GM23338 (cell line): Measurements from ENCODE around the gene NECAB3. TPM values are rescaled to one million over a fixed set of nuclear protein-coding genes. Genes with fewer than 3 reads are reported as not detected.

ENCODE experiments used
- ATAC-seq: fragments of 200-7000 bp; cut with Tn5 transposase; 3 replicates; pipeline ENCODE4 v1.9.1; 2020
- DNase-seq: peaks from one replicate; pipeline ENCODE4 v3.0.0-alpha.2; 2015; ENCODE audit warnings: low spot score
- H2AFZ ChIP-seq: fragments of 200-600 bp; sonication (generic); 2 replicates; pipeline ENCODE4 v1.8.0; 2016; ENCODE audit warnings: antibody characterized with exemption, mild to moderate bottlenecking, moderate library complexity
- H3F3A ChIP-seq: fragments of 200-600 bp; sonication (generic); replicated peaks from 2 replicates; pipeline ENCODE4 v1.8.0; 2017; ENCODE audit warnings: antibody characterized with exemption, mixed run types, low read depth
- H3K27ac ChIP-seq: fragments of 200-600 bp; sonication (generic); 2 replicates; pipeline ENCODE4 v1.6.1; 2016; ENCODE audit warnings: low read depth
- H3K27me3 ChIP-seq: fragments of 200-600 bp; sonication (generic); 2 replicates; pipeline ENCODE4 v1.8.0; 2016; ENCODE audit warnings: mild to moderate bottlenecking, mixed run types, moderate library complexity; ENCODE audit not compliant: insufficient read depth
- H3K36me3 ChIP-seq: fragments of 200-600 bp; sonication (generic); 2 replicates; pipeline ENCODE4 v1.8.0; 2016; ENCODE audit warnings: mild to moderate bottlenecking; ENCODE audit not compliant: insufficient read depth
- H3K4me1 ChIP-seq: fragments of 200-600 bp; sonication (generic); 2 replicates; pipeline ENCODE4 v1.8.0; 2016; ENCODE audit warnings: mild to moderate bottlenecking, moderate library complexity; ENCODE audit not compliant: insufficient read depth
- H3K4me2 ChIP-seq: fragments of 200-600 bp; sonication (generic); 2 replicates; pipeline ENCODE4 v1.7.1; 2017; ENCODE audit warnings: mixed run types
- H3K4me3 ChIP-seq: fragments of 200-600 bp; sonication (generic); 2 replicates; pipeline ENCODE4 v1.6.1; 2016; ENCODE audit warnings: mixed run types
- H3K79me2 ChIP-seq: fragments of 200-600 bp; sonication (generic); replicated peaks from 2 replicates; pipeline ENCODE4 v1.8.0; 2017; ENCODE audit warnings: mild to moderate bottlenecking; ENCODE audit not compliant: insufficient read depth
- H3K9me2 ChIP-seq: fragments of 200-600 bp; sonication (generic); 2 replicates; pipeline ENCODE4 v1.8.0; 2017; ENCODE audit not compliant: insufficient read depth
- H4K20me1 ChIP-seq: fragments of 200-600 bp; sonication (generic); replicated peaks from 2 replicates; pipeline ENCODE4 v1.8.0; 2017; ENCODE audit warnings: mild to moderate bottlenecking; ENCODE audit not compliant: insufficient read depth
- H3K27ac Mint-ChIP-seq: 2 replicates; pipeline ENCODE4 v1.8.0; 2020; ENCODE audit warnings: inconsistent platforms, mild to moderate bottlenecking, moderate library complexity, mixed read lengths
- H3K27me3 Mint-ChIP-seq: 3 replicates; pipeline ENCODE4 v1.8.0; 2022; ENCODE audit warnings: low read depth, mild to moderate bottlenecking, moderate library complexity, mixed read lengths, inconsistent platforms; ENCODE audit not compliant: insufficient read depth, poor library complexity
- H3K36me3 Mint-ChIP-seq: 3 replicates; pipeline ENCODE4 v1.8.0; 2021; ENCODE audit warnings: low read depth, mild to moderate bottlenecking, inconsistent platforms, moderate library complexity, mixed read lengths
- H3K4me1 Mint-ChIP-seq: 3 replicates; pipeline ENCODE4 v1.8.0; 2020; ENCODE audit warnings: mild to moderate bottlenecking, inconsistent platforms, mixed read lengths
- H3K4me3 Mint-ChIP-seq: 3 replicates; pipeline ENCODE4 v1.8.0; 2021; ENCODE audit warnings: moderate library complexity, mild to moderate bottlenecking, inconsistent platforms, mixed read lengths
- H3K9me3 Mint-ChIP-seq: 3 replicates; pipeline ENCODE4 v1.8.0; 2020; ENCODE audit warnings: moderate library complexity, mild to moderate bottlenecking, inconsistent platforms, mixed read lengths
- CREB1 ChIP-seq: fragments of 250-450 bp; sonication (Bioruptor Pico); IDR thresholded peaks from 2 replicates; pipeline ENCODE4 v1.5.0; 2020; ENCODE audit warnings: low read depth, mild to moderate bottlenecking, moderate library complexity
- EZH2 ChIP-seq: fragments of 200-600 bp; sonication (generic); IDR thresholded peaks from one replicate; pipeline ENCODE4 v1.8.0; 2017; ENCODE audit warnings: antibody characterized with exemption, mild to moderate bottlenecking, low read depth; ENCODE audit not compliant: unreplicated experiment
- EZH2phosphoT487 ChIP-seq: fragments of 200-600 bp; sonication (generic); IDR thresholded peaks from one replicate; pipeline ENCODE4 v1.8.1; 2018; ENCODE audit warnings: antibody characterized with exemption; ENCODE audit not compliant: unreplicated experiment
- JUNB ChIP-seq: IDR thresholded peaks from one replicate; pipeline ENCODE4 v1.6.1; 2016; ENCODE audit warnings: antibody characterized with exemption; ENCODE audit not compliant: unreplicated experiment
- NANOG ChIP-seq: IDR thresholded peaks from 2 replicates; pipeline ENCODE4 v1.6.1; 2016; ENCODE audit warnings: antibody characterized with exemption, borderline replicate concordance
- POLR2AphosphoS5 ChIP-seq: IDR thresholded peaks from 2 replicates; pipeline ENCODE4 v1.6.1; 2016; ENCODE audit warnings: antibody characterized with exemption, low read depth
- STAT1 ChIP-seq: IDR thresholded peaks from one replicate; pipeline ENCODE4 v1.6.1; 2016; ENCODE audit warnings: antibody characterized with exemption; ENCODE audit not compliant: unreplicated experiment
- ZNF114 ChIP-seq: fragments of 250-450 bp; sonication (Bioruptor Pico); IDR thresholded peaks from 2 replicates; pipeline ENCODE4 v1.5.0; 2020; ENCODE audit warnings: mild to moderate bottlenecking, moderate library complexity
- ZNF331 ChIP-seq: fragments of 250-450 bp; sonication (Bioruptor Pico); IDR thresholded peaks from 2 replicates; pipeline ENCODE4 v1.5.0; 2020; ENCODE audit warnings: low read depth, mild to moderate bottlenecking, moderate library complexity
- polyA plus RNA-seq: library from polyadenylated mRNA; unstranded; fragments of >200 nt; fragmentation: Nextera tagmentation; extraction: Ambion mirVana; gene quantifications from 2 replicates; pipeline ENCODE4 v1.2.1, GENCODE V29; 2016
- total RNA-seq: library from RNA; depleted of rRNA; stranded (reverse); fragments of >200 nt; shearing (Covaris generic); gene quantifications from 2 replicates; pipeline ENCODE4 v1.2.3, GENCODE V29; 2014
- TF ChIP-seq, protein P1 (sequence below), 2 experiments: fragments of 200-600 bp in 1 of 2; sonication (generic) in 1 of 2; conservative IDR thresholded peaks; 2 replicates each; pipeline versions ENCODE4 v1.5.1 to v1.6.1; 2016 to 2017; ENCODE audit warnings: antibody characterized with exemption in 2 of 2, low read depth in 2 of 2, mild to moderate bottlenecking in 2 of 2, moderate library complexity in 1 of 2
- TF ChIP-seq, protein P2 (sequence below): fragments of 250-450 bp; sonication (Bioruptor Pico); IDR thresholded peaks from 2 replicates; pipeline ENCODE4 v1.5.0; 2020; ENCODE audit warnings: mild to moderate bottlenecking, moderate library complexity
- TF ChIP-seq, protein P3 (sequence below): IDR thresholded peaks from 2 replicates; pipeline ENCODE4 v1.6.1; 2016; ENCODE audit warnings: antibody characterized with exemption
- TF ChIP-seq, protein P4 (sequence below): IDR thresholded peaks from one replicate; pipeline ENCODE4 v1.6.1; 2018; ENCODE audit warnings: antibody characterized with exemption; ENCODE audit not compliant: unreplicated experiment

The NECAB3 gene
- total and polyA plus RNA-seq, 2 experiments from 2014 or later: 8.5 to 28.4 TPM

DNA sequence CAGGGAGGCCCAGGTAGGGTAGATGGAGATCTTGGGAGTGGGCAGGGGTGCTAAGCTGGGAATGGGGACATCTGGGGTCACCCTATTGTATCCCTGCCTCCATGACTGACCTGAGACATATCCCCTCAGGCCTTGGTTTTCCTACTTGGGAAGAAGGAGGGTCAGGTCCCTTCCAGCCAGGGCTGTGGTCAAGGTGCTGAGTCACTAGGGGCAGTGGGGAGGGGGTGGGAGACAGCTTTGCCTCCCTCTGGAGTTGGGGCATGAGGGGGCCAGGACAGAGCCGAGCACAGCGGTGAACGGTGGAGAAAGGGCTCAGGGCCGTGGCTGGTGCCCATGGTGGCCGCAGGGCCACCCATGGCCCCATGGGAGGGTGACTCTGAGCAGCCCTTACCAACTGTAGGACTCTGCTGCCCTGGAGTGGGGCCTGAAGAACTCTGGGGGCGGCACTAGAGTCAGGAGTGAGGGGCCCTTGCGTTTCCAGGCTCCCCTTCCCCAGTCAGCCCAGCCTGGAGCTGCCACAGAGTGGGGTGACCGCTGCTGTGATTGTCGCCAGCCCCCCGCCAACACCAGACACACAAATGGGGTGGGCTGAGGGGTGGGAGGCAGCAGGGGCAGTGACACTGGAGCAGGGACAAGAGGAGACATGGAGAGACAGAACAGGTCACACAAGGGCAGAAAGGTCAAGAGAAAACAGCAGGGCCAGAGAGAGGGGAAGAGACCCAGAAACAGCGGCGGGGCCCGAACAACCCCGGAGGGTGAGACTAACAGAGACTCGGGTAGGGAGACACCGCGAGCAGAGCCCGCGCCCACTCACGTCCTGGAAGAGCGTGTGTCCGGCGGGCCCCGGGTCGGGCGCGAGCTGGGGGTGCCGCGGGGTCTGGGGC lies 576 bp downstream of the NECAB3 start:
- no peak for DNase-seq
- H3K4me3 Mint-ChIP-seq: peak overlapping the region; percentile 89
- Histone ChIP-seq H3F3A (peaks cover 15% of the 10 kb centered on the region; the same call in 1 of the 2 replicates), H3K4me1 (peaks cover 19% of the 10 kb centered on the region), H3K36me3 (peaks cover 4% of the 10 kb centered on the region), H3K4me3 (peak overlapping the region; percentile 78), H4K20me1 (peaks cover 6% of the 10 kb centered on the region; the same call in 1 of the 2 replicates), H3K27ac (no peak overlapping the region), H3K27me3 (no peaks in the 10 kb centered on the region), H3K4me2 (peak overlapping the region; percentile 95), H3K79me2 (no peaks in the 10 kb centered on the region; the same call in 1 of the 2 replicates), H2AFZ (peak overlapping the region; percentile 83; the same call in 1 of the 2 replicates), H3K9me2 (no peaks in the 10 kb centered on the region)
- peaks cover 53% of the 10 kb centered on the region for H3K36me3 Mint-ChIP-seq
- H3K27me3 Mint-ChIP-seq: peaks cover 24% of the 10 kb centered on the region
- ATAC-seq: peak; percentile 13
- peak overlapping the region; percentile 50 for H3K27ac Mint-ChIP-seq
- no peak for TF ChIP-seq STAT1
- TF ChIP-seq, protein P1, sequence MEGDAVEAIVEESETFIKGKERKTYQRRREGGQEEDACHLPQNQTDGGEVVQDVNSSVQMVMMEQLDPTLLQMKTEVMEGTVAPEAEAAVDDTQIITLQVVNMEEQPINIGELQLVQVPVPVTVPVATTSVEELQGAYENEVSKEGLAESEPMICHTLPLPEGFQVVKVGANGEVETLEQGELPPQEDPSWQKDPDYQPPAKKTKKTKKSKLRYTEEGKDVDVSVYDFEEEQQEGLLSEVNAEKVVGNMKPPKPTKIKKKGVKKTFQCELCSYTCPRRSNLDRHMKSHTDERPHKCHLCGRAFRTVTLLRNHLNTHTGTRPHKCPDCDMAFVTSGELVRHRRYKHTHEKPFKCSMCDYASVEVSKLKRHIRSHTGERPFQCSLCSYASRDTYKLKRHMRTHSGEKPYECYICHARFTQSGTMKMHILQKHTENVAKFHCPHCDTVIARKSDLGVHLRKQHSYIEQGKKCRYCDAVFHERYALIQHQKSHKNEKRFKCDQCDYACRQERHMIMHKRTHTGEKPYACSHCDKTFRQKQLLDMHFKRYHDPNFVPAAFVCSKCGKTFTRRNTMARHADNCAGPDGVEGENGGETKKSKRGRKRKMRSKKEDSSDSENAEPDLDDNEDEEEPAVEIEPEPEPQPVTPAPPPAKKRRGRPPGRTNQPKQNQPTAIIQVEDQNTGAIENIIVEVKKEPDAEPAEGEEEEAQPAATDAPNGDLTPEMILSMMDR (conservative IDR thresholded peaks at IDR 0.05; ENCODE audit: low read depth in 2 of 2): no peak
- TF ChIP-seq ZNF114: no peak
- TF ChIP-seq, protein P2, sequence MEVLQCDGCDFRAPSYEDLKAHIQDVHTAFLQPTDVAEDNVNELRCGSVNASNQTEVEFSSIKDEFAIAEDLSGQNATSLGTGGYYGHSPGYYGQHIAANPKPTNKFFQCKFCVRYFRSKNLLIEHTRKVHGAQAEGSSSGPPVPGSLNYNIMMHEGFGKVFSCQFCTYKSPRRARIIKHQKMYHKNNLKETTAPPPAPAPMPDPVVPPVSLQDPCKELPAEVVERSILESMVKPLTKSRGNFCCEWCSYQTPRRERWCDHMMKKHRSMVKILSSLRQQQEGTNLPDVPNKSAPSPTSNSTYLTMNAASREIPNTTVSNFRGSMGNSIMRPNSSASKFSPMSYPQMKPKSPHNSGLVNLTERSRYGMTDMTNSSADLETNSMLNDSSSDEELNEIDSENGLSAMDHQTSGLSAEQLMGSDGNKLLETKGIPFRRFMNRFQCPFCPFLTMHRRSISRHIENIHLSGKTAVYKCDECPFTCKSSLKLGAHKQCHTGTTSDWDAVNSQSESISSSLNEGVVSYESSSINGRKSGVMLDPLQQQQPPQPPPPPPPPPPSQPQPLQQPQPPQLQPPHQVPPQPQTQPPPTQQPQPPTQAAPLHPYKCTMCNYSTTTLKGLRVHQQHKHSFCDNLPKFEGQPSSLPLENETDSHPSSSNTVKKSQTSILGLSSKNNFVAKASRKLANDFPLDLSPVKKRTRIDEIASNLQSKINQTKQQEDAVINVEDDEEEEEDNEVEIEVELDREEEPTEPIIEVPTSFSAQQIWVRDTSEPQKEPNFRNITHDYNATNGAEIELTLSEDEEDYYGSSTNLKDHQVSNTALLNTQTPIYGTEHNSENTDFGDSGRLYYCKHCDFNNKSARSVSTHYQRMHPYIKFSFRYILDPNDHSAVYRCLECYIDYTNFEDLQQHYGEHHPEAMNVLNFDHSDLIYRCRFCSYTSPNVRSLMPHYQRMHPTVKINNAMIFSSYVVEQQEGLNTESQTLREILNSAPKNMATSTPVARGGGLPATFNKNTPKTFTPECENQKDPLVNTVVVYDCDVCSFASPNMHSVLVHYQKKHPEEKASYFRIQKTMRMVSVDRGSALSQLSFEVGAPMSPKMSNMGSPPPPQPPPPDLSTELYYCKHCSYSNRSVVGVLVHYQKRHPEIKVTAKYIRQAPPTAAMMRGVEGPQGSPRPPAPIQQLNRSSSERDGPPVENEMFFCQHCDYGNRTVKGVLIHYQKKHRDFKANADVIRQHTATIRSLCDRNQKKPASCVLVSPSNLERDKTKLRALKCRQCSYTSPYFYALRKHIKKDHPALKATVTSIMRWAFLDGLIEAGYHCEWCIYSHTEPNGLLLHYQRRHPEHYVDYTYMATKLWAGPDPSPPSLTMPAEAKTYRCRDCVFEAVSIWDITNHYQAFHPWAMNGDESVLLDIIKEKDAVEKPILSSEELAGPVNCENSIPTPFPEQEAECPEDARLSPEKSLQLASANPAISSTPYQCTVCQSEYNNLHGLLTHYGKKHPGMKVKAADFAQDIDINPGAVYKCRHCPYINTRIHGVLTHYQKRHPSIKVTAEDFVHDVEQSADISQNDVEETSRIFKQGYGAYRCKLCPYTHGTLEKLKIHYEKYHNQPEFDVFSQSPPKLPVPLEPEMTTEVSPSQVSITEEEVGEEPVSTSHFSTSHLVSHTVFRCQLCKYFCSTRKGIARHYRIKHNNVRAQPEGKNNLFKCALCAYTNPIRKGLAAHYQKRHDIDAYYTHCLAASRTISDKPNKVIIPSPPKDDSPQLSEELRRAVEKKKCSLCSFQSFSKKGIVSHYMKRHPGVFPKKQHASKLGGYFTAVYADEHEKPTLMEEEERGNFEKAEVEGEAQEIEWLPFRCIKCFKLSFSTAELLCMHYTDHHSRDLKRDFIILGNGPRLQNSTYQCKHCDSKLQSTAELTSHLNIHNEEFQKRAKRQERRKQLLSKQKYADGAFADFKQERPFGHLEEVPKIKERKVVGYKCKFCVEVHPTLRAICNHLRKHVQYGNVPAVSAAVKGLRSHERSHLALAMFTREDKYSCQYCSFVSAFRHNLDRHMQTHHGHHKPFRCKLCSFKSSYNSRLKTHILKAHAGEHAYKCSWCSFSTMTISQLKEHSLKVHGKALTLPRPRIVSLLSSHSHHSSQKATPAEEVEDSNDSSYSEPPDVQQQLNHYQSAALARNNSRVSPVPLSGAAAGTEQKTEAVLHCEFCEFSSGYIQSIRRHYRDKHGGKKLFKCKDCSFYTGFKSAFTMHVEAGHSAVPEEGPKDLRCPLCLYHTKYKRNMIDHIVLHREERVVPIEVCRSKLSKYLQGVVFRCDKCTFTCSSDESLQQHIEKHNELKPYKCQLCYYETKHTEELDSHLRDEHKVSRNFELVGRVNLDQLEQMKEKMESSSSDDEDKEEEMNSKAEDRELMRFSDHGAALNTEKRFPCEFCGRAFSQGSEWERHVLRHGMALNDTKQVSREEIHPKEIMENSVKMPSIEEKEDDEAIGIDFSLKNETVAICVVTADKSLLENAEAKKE (CRISPR knock-in tag): no peak
- no peak for TF ChIP-seq JUNB
- no peak for TF ChIP-seq ZNF331 (CRISPR knock-in tag)
- TF ChIP-seq, protein P3, sequence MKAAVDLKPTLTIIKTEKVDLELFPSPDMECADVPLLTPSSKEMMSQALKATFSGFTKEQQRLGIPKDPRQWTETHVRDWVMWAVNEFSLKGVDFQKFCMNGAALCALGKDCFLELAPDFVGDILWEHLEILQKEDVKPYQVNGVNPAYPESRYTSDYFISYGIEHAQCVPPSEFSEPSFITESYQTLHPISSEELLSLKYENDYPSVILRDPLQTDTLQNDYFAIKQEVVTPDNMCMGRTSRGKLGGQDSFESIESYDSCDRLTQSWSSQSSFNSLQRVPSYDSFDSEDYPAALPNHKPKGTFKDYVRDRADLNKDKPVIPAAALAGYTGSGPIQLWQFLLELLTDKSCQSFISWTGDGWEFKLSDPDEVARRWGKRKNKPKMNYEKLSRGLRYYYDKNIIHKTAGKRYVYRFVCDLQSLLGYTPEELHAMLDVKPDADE: no peak
- TF ChIP-seq EZH2phosphoT487: no peak
- no peak for TF ChIP-seq POLR2AphosphoS5
- TF ChIP-seq NANOG: no peak
- TF ChIP-seq, protein P4, sequence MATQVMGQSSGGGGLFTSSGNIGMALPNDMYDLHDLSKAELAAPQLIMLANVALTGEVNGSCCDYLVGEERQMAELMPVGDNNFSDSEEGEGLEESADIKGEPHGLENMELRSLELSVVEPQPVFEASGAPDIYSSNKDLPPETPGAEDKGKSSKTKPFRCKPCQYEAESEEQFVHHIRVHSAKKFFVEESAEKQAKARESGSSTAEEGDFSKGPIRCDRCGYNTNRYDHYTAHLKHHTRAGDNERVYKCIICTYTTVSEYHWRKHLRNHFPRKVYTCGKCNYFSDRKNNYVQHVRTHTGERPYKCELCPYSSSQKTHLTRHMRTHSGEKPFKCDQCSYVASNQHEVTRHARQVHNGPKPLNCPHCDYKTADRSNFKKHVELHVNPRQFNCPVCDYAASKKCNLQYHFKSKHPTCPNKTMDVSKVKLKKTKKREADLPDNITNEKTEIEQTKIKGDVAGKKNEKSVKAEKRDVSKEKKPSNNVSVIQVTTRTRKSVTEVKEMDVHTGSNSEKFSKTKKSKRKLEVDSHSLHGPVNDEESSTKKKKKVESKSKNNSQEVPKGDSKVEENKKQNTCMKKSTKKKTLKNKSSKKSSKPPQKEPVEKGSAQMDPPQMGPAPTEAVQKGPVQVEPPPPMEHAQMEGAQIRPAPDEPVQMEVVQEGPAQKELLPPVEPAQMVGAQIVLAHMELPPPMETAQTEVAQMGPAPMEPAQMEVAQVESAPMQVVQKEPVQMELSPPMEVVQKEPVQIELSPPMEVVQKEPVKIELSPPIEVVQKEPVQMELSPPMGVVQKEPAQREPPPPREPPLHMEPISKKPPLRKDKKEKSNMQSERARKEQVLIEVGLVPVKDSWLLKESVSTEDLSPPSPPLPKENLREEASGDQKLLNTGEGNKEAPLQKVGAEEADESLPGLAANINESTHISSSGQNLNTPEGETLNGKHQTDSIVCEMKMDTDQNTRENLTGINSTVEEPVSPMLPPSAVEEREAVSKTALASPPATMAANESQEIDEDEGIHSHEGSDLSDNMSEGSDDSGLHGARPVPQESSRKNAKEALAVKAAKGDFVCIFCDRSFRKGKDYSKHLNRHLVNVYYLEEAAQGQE: no peak
- no peak for TF ChIP-seq CREB1 (CRISPR knock-in tag)
- TF ChIP-seq EZH2: no peak
- peaks cover 33% of the 10 kb centered on the region for H3K4me1 Mint-ChIP-seq
- no peaks in the 10 kb centered on the region; the same call in 2 of the 3 replicates for H3K9me3 Mint-ChIP-seq
